HepG2 (cell line): Measurements from ENCODE around the gene TM9SF4. TPM values are rescaled to one million over a fixed set of nuclear protein-coding genes. Genes with fewer than 3 reads are reported as not detected.
"Not testable (repeated sequence)": the region's sequence is repeated elsewhere in the genome, so short reads cannot be mapped to it uniquely, and the experiment has no call there.

Experiments used
- ATAC-seq: fragments of 200-7000 bp; cut with Tn5 transposase; 3 replicates; pipeline ENCODE4 v1.9.1; 2020; ENCODE audit warnings: mild to moderate bottlenecking, moderate library complexity
- BruUV-seq: library from RNA; stranded (reverse); fragments of 400-500 nt; replicated peaks from 2 replicates; lab custom pipeline; 2021; lab: Mats Ljungman, UMichigan
- CTCF ChIA-PET: fragments of 300-600 bp; formaldehyde crosslinking; extraction: SDS; loops from one replicate; lab custom pipeline; 2021; ENCODE audit warnings: low total read pairs, inconsistent platforms, low intra/inter-chr PET ratio; lab: Yijun Ruan, JAX
- POLR2A ChIA-PET: fragments of 350-600 bp; sonication (Branson Sonifier 250); formaldehyde crosslinking; loops from one replicate; lab custom pipeline; 2020; ENCODE audit warnings: antibody characterized with exemption, inconsistent platforms; lab: Yijun Ruan, JAX
- DNase-seq: peaks from one replicate; pipeline ENCODE4 v3.0.0-alpha.2; 2015; ENCODE audit warnings: low spot score
- FAIRE-seq: peaks from 3 replicates; lab custom pipeline; 2011; peaks lifted over from hg19 to GRCh38; lab: Jason Lieb, UNC
- H2AFZ ChIP-seq: one replicate; pipeline ENCODE4 v1.6.1; 2011; ENCODE audit warnings: low read length, inconsistent platforms
- H3K27ac ChIP-seq: fragments of 300-600 bp; 3 replicates; pipeline ENCODE4 v1.8.0; 2011; ENCODE audit warnings: mixed run types, mild to moderate bottlenecking, mixed read lengths, low read length, inconsistent platforms; ENCODE audit not compliant: insufficient read depth; ENCODE audit errors: extremely low read length
- H3K27me3 ChIP-seq, 2 experiments: fragments of 200-600 bp in 1 of 2; 2 replicates in 1 of 2; 3 replicates in 1 of 2; pipeline versions ENCODE4 v1.6.0 to v1.8.0; 2011; ENCODE audit warnings: low read length in 2 of 2, mild to moderate bottlenecking in 2 of 2, moderate library complexity in 2 of 2, inconsistent platforms in 1 of 2; ENCODE audit not compliant: insufficient read depth in 2 of 2, control insufficient read depth in 1 of 2
- H3K36me3 ChIP-seq, 2 experiments: fragments of 200-600 bp in 1 of 2; replicated peaks in 1 of 2; 2 replicates in 1 of 2; 3 replicates in 1 of 2; pipeline versions ENCODE4 v1.5.1 to v1.8.0; 2011; ENCODE audit warnings: low read length in 2 of 2, inconsistent platforms in 1 of 2; ENCODE audit not compliant: insufficient read depth in 2 of 2, control insufficient read depth in 1 of 2
- H3K4me1 ChIP-seq: 2 replicates; pipeline ENCODE4 v1.5.1; 2012; ENCODE audit warnings: low read length, inconsistent platforms; ENCODE audit not compliant: insufficient read depth
- H3K4me2 ChIP-seq: 2 replicates; pipeline ENCODE4 v1.6.0; 2011; ENCODE audit warnings: low read depth, low read length, inconsistent platforms
- H3K4me3 ChIP-seq, 3 experiments: fragments of 200-600 bp in 1 of 3; sonication (generic), shearing (Covaris generic) in 1 of 3; replicated peaks in 1 of 3; 2 replicates each; pipeline ENCODE4 v1.5.1; 2011 to 2016; ENCODE audit warnings: low read length in 3 of 3, inconsistent platforms in 2 of 3, low read depth in 2 of 3, mild to moderate bottlenecking in 2 of 3, control low read depth in 1 of 3, mixed read lengths in 1 of 3; ENCODE audit not compliant: insufficient read depth in 1 of 3
- H3K79me2 ChIP-seq: one replicate; pipeline ENCODE4 v1.6.1; 2011; ENCODE audit warnings: low read length, inconsistent platforms; ENCODE audit not compliant: insufficient read depth
- H3K9ac ChIP-seq: 2 replicates; pipeline ENCODE4 v1.6.0; 2011; ENCODE audit warnings: mild to moderate bottlenecking, low read depth, low read length, inconsistent platforms; ENCODE audit not compliant: insufficient read depth
- H3K9me3 ChIP-seq: 2 replicates; pipeline ENCODE4 v1.5.1; 2012; ENCODE audit warnings: mild to moderate bottlenecking, low read length
- H4K20me1 ChIP-seq: 2 replicates; pipeline ENCODE4 v1.6.0; 2011; ENCODE audit warnings: inconsistent platforms, mild to moderate bottlenecking, low read length, moderate library complexity; ENCODE audit not compliant: insufficient read depth
- AGO1 ChIP-seq: fragments of 200-400 bp; formaldehyde crosslinking; IDR thresholded peaks from 2 replicates; pipeline ENCODE4 v1.6.1; 2017; ENCODE audit warnings: mild to moderate bottlenecking, low read depth, low read length, moderate library complexity; ENCODE audit not compliant: poor library complexity, severe bottlenecking
- HOXA3 ChIP-seq: sonication (generic); formaldehyde crosslinking; IDR thresholded peaks from 2 replicates; pipeline ENCODE4 v1.5.0; 2020; ENCODE audit warnings: missing genetic modification reagents
- MATR3 ChIP-seq: sonication (generic); formaldehyde crosslinking; IDR thresholded peaks from 2 replicates; pipeline ENCODE4 v1.4.0; 2020; ENCODE audit warnings: missing genetic modification reagents
- POLR2G ChIP-seq: fragments of 200-400 bp; formaldehyde crosslinking; IDR thresholded peaks from 2 replicates; pipeline ENCODE4 v1.6.1; 2018; ENCODE audit warnings: mild to moderate bottlenecking, low read depth, low read length, moderate library complexity
- RBFOX2 ChIP-seq: fragments of 200-400 bp; formaldehyde crosslinking; IDR thresholded peaks from 2 replicates; pipeline ENCODE4 v1.6.1; 2017; ENCODE audit warnings: low read depth, mild to moderate bottlenecking, low read length
- ZBTB33 ChIP-seq: sonication (generic); formaldehyde crosslinking; IDR thresholded peaks from 2 replicates; pipeline ENCODE4 v1.4.0; 2020; ENCODE audit warnings: missing genetic modification reagents
- ZBTB38 ChIP-seq: sonication (generic); formaldehyde crosslinking; IDR thresholded peaks from 2 replicates; pipeline ENCODE4 v1.5.1; 2020; ENCODE audit warnings: mild to moderate bottlenecking, missing genetic modification reagents
- WGBS: methylation state at CpG from one replicate; pipeline ENCODE4 v1.1.6; 2017; ENCODE audit warnings: low lambda C conversion rate; 5-methylcytosine and 5-hydroxymethylcytosine counted together
- in situ Hi-C: cut with HindIII; loops from 2 replicates; pipeline ENCODE4 v1.10.0; 2017; ENCODE audit warnings: low pct_unique_long_range_greater_than_20kb; ENCODE audit not compliant: extremely low pct_ligation_motif_present
- intact Hi-C: fragments of 100-400 bp; cut with micrococcal nuclease; formaldehyde crosslinking; loops from one replicate; pipeline ENCODE4 v1.10.0; 2022; ENCODE audit not compliant: unreplicated experiment
- polyA plus RNA-seq, 8 experiments: library from polyadenylated mRNA; depleted of rRNA in 3 of 8; stranded (reverse) in 7 of 8; unstranded in 1 of 8; fragments of >200 nt; fragmentation: Illumina TruSeq in 4 of 8; extraction: Trizol in 4 of 8; gene quantifications; 2 replicates each; pipeline versions ENCODE4 v1.2.1 to v1.2.3, GENCODE V29; 2011 to 2016; ENCODE audit warnings: low read depth in 4 of 8, missing spikeins in 1 of 8, mixed read lengths in 1 of 8; ENCODE audit not compliant: insufficient read depth in 1 of 8
- total RNA-seq, 5 experiments: library from RNA; depleted of rRNA; stranded (reverse); fragments of >200 nt; fragmentation: Illumina TruSeq; extraction: Trizol; gene quantifications; 2 replicates each; pipeline ENCODE4 v1.2.3, GENCODE V29; 2016; ENCODE audit warnings: low read depth in 1 of 5
- TF ChIP-seq, protein P1 (sequence below): sonication (generic); formaldehyde crosslinking; IDR thresholded peaks from 2 replicates; pipeline ENCODE4 v1.9.0; 2022; ENCODE audit warnings: low read depth, missing genetic modification reagents
- TF ChIP-seq, protein P2 (sequence below): sonication (generic); formaldehyde crosslinking; IDR thresholded peaks from 2 replicates; pipeline ENCODE4 v1.5.0; 2020; ENCODE audit warnings: mild to moderate bottlenecking, missing genetic modification reagents, moderate library complexity

Gene TM9SF4
- total and polyA plus RNA-seq, 2 of the 13 experiments (the other 11 are each of a cell fraction or from before 2014, with no cell fraction given) = 53.5 to 171 TPM

- H3K27me3 ChIP-seq, H3K4me3 ChIP-seq, H3K9me3 ChIP-seq, intact Hi-C loops, in situ Hi-C loops, CTCF ChIA-PET, H2AFZ ChIP-seq, FAIRE-seq, H3K9ac ChIP-seq, DNase-seq, BruUV-seq, H3K27ac ChIP-seq, H3K4me2 ChIP-seq: not testable (repeated sequence)
- Histone ChIP-seq H4K20me1 (peaks cover 24% of the 10 kb centered on the region), H3K4me1 (peaks cover 31% of the 10 kb centered on the region), H3K79me2 (peaks cover 23% of the 10 kb centered on the region), H3K36me3 (peaks cover 58 to 77% of the 10 kb centered on the region in 2 experiments)
- peak; percentile 6; the same call in 1 of the 3 replicates for ATAC-seq
- 98% methylated on average over 11 of the region's 11 CpGs for WGBS
- POLR2A ChIA-PET = interaction anchor here (1.4 kb wide), 1 partner anchor 9 kb away, joined by 3 read pairs; no protein-coding TSS in a partner anchor
These were observed 87.1 kb downstream of the TM9SF4 start for GRCh38 chr20:32196613-32197012.

- CTCF ChIA-PET, H3K9me3 ChIP-seq, BruUV-seq, FAIRE-seq, H3K4me2 ChIP-seq, H3K27me3 ChIP-seq, intact Hi-C loops, H3K4me3 ChIP-seq, POLR2A ChIA-PET, H2AFZ ChIP-seq, H3K9ac ChIP-seq, in situ Hi-C loops, DNase-seq, H3K27ac ChIP-seq: not testable (repeated sequence)
- H3K36me3 ChIP-seq = peaks cover 60 to 79% of the 10 kb centered on the region in 2 experiments
- H3K4me1 ChIP-seq = peaks cover 31% of the 10 kb centered on the region
- peaks cover 29% of the 10 kb centered on the region for H4K20me1 ChIP-seq
- WGBS = 98% methylated on average over 20 of the region's 20 CpGs
- peak; percentile 27 for ATAC-seq
- H3K79me2 ChIP-seq = peaks cover 29% of the 10 kb centered on the region
- TF ChIP-seq AGO1 = peak; percentile 39
- TF ChIP-seq ZBTB38 = peak; percentile 41; the same call in 1 of the 2 replicates
- 0 out of 2 replicates have a peak, but pooled peaks have one; percentile 34 for TF ChIP-seq RBFOX2
- TF ChIP-seq MATR3 (CRISPR knock-in tag) = 0 out of 2 replicates have a peak, but pooled peaks have one; percentile 74
- TF ChIP-seq, protein P1, sequence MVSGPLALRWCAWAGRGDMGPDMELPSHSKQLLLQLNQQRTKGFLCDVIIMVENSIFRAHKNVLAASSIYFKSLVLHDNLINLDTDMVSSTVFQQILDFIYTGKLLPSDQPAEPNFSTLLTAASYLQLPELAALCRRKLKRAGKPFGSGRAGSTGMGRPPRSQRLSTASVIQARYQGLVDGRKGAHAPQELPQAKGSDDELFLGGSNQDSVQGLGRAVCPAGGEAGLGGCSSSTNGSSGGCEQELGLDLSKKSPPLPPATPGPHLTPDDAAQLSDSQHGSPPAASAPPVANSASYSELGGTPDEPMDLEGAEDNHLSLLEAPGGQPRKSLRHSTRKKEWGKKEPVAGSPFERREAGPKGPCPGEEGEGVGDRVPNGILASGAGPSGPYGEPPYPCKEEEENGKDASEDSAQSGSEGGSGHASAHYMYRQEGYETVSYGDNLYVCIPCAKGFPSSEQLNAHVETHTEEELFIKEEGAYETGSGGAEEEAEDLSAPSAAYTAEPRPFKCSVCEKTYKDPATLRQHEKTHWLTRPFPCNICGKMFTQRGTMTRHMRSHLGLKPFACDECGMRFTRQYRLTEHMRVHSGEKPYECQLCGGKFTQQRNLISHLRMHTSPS (CRISPR knock-in tag) = peak; percentile 49; the same call in 1 of the 2 replicates
- peak; percentile 96 for TF ChIP-seq ZBTB33 (CRISPR knock-in tag)
- TF ChIP-seq HOXA3 (CRISPR knock-in tag) = 0 out of 2 replicates have a peak, but pooled peaks have one; percentile 25
- TF ChIP-seq, protein P2, sequence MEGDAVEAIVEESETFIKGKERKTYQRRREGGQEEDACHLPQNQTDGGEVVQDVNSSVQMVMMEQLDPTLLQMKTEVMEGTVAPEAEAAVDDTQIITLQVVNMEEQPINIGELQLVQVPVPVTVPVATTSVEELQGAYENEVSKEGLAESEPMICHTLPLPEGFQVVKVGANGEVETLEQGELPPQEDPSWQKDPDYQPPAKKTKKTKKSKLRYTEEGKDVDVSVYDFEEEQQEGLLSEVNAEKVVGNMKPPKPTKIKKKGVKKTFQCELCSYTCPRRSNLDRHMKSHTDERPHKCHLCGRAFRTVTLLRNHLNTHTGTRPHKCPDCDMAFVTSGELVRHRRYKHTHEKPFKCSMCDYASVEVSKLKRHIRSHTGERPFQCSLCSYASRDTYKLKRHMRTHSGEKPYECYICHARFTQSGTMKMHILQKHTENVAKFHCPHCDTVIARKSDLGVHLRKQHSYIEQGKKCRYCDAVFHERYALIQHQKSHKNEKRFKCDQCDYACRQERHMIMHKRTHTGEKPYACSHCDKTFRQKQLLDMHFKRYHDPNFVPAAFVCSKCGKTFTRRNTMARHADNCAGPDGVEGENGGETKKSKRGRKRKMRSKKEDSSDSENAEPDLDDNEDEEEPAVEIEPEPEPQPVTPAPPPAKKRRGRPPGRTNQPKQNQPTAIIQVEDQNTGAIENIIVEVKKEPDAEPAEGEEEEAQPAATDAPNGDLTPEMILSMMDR (CRISPR knock-in tag) = peak; percentile 61
- peak; percentile 32; the same call in 1 of the 2 replicates for TF ChIP-seq POLR2G
These were observed 87.6 kb downstream of the TM9SF4 start for GRCh38 chr20:32197136-32197535.
